Natural killer cell (primary cell): ENCODE results near the gene SND1. TPM values are rescaled to one million over a fixed set of nuclear protein-coding genes. Genes with fewer than 3 reads are reported as not detected.
"Not testable (repeated sequence)": the region's sequence is repeated elsewhere in the genome, so short reads cannot be mapped to it uniquely, and the experiment has no call there.

Experiments
- ATAC-seq, 3 donors: fragments of 150-1000 bp in 2 of 3; fragments of 200-7000 bp in 1 of 3; cut with Tn5 transposase; 1 replicate in 1 of 3; 2 replicates in 2 of 3; pipeline ENCODE4 v1.10.0; 2021; ENCODE audit warnings: mild to moderate bottlenecking in 2 of 3, moderate library complexity in 2 of 3
- DNase-seq, 2 donors: peaks; one replicate each; pipeline versions ENCODE4 v3.0.0 to v3.0.0-alpha.2; 2013 to 2021; ENCODE audit warnings: mixed read lengths in 1 of 2
- H3K27ac ChIP-seq: one replicate; pipeline ENCODE4 v1.5.1; 2013; ENCODE audit warnings: mild to moderate bottlenecking, low read length
- H3K27me3 ChIP-seq: one replicate; pipeline ENCODE4 v1.6.1; 2013; ENCODE audit warnings: low read length; ENCODE audit not compliant: control insufficient read depth, insufficient read depth
- H3K36me3 ChIP-seq: one replicate; pipeline ENCODE4 v1.6.1; 2013; ENCODE audit warnings: low read length; ENCODE audit not compliant: control insufficient read depth, insufficient read depth
- H3K4me1 ChIP-seq: one replicate; pipeline ENCODE4 v1.6.1; 2013; ENCODE audit warnings: low read length; ENCODE audit not compliant: control insufficient read depth, insufficient read depth
- H3K4me3 ChIP-seq: one replicate; pipeline ENCODE4 v1.5.1; 2013; ENCODE audit warnings: low read length
- H3K9me3 ChIP-seq: one replicate; pipeline ENCODE4 v1.6.1; 2013; ENCODE audit warnings: low read length; ENCODE audit not compliant: control insufficient read depth, insufficient read depth
- H3K27ac Mint-ChIP-seq, 2 donors: one replicate each; pipeline ENCODE4 v1.8.0; 2022; ENCODE audit warnings: mild to moderate bottlenecking in 2 of 2, mixed read lengths in 2 of 2, moderate library complexity in 1 of 2
- H3K27me3 Mint-ChIP-seq, 2 donors: one replicate each; pipeline ENCODE4 v1.8.0; 2022; ENCODE audit warnings: low read depth in 2 of 2, mixed read lengths in 2 of 2
- H3K36me3 Mint-ChIP-seq: one replicate; pipeline ENCODE4 v1.8.0; 2022; ENCODE audit warnings: mixed read lengths
- H3K4me1 Mint-ChIP-seq, 2 donors: one replicate each; pipeline ENCODE4 v1.8.0; 2022; ENCODE audit warnings: mixed read lengths in 2 of 2
- H3K4me3 Mint-ChIP-seq: one replicate; pipeline ENCODE4 v1.8.0; 2022; ENCODE audit warnings: mild to moderate bottlenecking, moderate library complexity, mixed read lengths
- H3K9me3 Mint-ChIP-seq, 2 donors: one replicate each; pipeline ENCODE4 v1.8.0; 2022; ENCODE audit warnings: mixed read lengths in 2 of 2
- CTCF ChIP-seq: fragments of 200-600 bp; IDR thresholded peaks from one replicate; pipeline ENCODE4 v1.8.0; 2022; ENCODE audit warnings: antibody characterized with exemption
- WGBS: methylation state at CpG from one replicate; pipeline ENCODE4 v1.1.7; 2013; ENCODE audit warnings: missing lambda C conversion rate; ENCODE audit not compliant: insufficient coverage; 5-methylcytosine and 5-hydroxymethylcytosine counted together
- intact Hi-C: fragments of 100-400 bp; cut with micrococcal nuclease; formaldehyde crosslinking; loops from one replicate; pipeline ENCODE4 v1.14.2; 2022
- total RNA-seq, 4 donors: library from RNA; stranded (reverse); fragments of 120-200 nt in 1 of 4; gene quantifications; one replicate each; pipeline versions ENCODE4 v1.2.3 to v1.2.4, GENCODE V29; 2013 to 2022

The SND1 gene
- total RNA-seq, 3 donors from 2014 or later (not counting 1 experiment from before 2014, with no cell fraction given): 149 to 188 (median 149) TPM

DNA sequence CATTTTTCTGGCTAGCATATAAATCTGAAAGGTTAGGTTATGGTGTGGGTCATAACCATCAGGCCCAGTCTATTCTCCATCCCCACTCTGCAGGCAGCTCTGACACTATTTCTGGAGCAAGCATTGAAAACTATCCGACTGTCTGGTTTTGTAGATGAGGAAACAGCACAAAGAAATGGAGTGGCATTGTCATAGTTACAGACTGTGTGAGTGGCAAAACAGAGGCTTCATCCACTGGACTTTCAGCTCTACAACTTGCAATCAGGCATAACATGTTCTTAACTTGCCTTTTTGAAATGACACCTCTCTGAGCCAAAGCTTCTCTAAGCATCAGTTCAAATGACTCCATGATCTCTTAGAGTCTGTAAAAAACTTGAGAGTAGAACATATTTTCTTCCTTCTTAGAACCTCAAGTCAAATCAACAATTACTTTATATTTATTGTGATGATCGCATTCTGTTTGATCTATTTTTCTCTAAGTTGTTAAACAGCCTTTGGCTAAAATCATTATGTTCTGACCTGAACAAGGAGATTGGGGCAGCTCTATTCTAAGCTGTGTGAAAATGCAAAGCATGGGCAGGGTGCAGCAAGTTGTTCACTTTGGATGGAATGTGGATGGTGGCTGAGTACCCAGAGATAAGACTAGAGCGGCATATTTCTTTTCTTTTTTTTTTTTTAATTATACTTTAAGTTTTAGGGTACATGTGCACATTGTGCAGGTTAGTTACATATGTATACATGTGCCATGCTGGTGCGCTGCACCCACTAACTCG, 310.8 kb downstream of the SND1 start:
- Mint-ChIP-seq H3K9me3 (no peaks in the 10 kb centered on the region), H3K27ac (no peak overlapping the region), H3K4me1 (peaks cover 0 to 13% of the 10 kb centered on the region in 2 donors), H3K4me3 (no peak overlapping the region), H3K27me3 (no peaks in the 10 kb centered on the region), H3K36me3 (no peaks in the 10 kb centered on the region)
- no peaks in the 10 kb centered on the region for H3K9me3 ChIP-seq
- DNase-seq (no peak), ATAC-seq (no peak)
- no peak for TF ChIP-seq CTCF
- H3K27ac ChIP-seq: no peak overlapping the region
- no peaks in the 10 kb centered on the region for H3K27me3 ChIP-seq
- no peak overlapping the region for H3K4me3 ChIP-seq
- intact Hi-C loops: no loop called here
- H3K36me3 ChIP-seq: no peaks in the 10 kb centered on the region
- H3K4me1 ChIP-seq: no peaks in the 10 kb centered on the region
- 100% methylated on average over 1 of the region's 5 CpGs for WGBS

DNA sequence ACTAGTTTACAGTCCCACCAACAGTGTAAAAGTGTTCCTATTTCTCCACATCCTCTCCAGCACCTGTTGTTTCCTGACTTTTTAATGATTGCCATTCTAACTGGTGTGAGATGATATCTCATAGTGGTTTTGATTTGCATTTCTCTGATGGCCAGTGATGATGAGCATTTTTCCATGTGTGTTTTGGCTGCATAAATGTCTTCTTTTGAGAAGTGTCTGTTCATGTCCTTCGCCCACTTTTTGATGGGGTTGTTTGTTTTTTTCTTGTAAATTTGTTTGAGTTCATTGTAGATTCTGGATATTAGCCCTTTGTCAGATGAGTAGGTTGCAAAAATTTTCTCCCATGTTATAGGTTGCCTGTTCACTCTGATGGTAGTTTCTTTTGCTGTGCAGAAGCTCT, 311.9 kb downstream of the SND1 start:
- H3K4me1 Mint-ChIP-seq: peaks cover 0 to 13% of the 10 kb centered on the region in 2 donors
- ATAC-seq, H3K27ac ChIP-seq, DNase-seq, H3K27me3 Mint-ChIP-seq, H3K4me1 ChIP-seq, H3K9me3 Mint-ChIP-seq, H3K27me3 ChIP-seq, H3K27ac Mint-ChIP-seq, H3K9me3 ChIP-seq, H3K4me3 Mint-ChIP-seq, H3K4me3 ChIP-seq, H3K36me3 ChIP-seq, H3K36me3 Mint-ChIP-seq, intact Hi-C loops: not testable (repeated sequence)
- WGBS: no CpG with 5 or more reads among the region's 1 CpG

GRCh38 chr7:127967281-127967680, 315.3 kb downstream of the SND1 start:
- 94% methylated on average over 2 of the region's 2 CpGs for WGBS
- H3K9me3 Mint-ChIP-seq: no peaks in the 10 kb centered on the region
- ATAC-seq: no peak

GRCh38 chr7:127968547-127968946, 316.6 kb downstream of the SND1 start:
- WGBS: 77% methylated on average over 2 of the region's 2 CpGs
- ATAC-seq (no peak), DNase-seq (no peak)
- TF ChIP-seq CTCF: no peak
- H3K4me3 Mint-ChIP-seq: no peak overlapping the region
- intact Hi-C loops: no loop called here
- H3K27ac ChIP-seq: no peak overlapping the region
- H3K4me1 Mint-ChIP-seq: peaks cover 0 to 10% of the 10 kb centered on the region in 2 donors
- H3K27me3 ChIP-seq: no peaks in the 10 kb centered on the region
- H3K36me3 ChIP-seq: no peaks in the 10 kb centered on the region
- no peaks in the 10 kb centered on the region for H3K4me1 ChIP-seq
- H3K4me3 ChIP-seq: no peak overlapping the region
- H3K36me3 Mint-ChIP-seq: no peaks in the 10 kb centered on the region
- no peaks in the 10 kb centered on the region for H3K9me3 ChIP-seq
- no peaks in the 10 kb centered on the region for H3K27me3 Mint-ChIP-seq
- no peak overlapping the region for H3K27ac Mint-ChIP-seq
- no peaks in the 10 kb centered on the region for H3K9me3 Mint-ChIP-seq

More at GRCh38 chr7:127967281-127967680, 315.3 kb downstream of the SND1 start:
- Mint-ChIP-seq H3K4me3 (no peak overlapping the region), H3K27ac (no peak overlapping the region), H3K4me1 (no peaks in the 10 kb centered on the region), H3K27me3 (no peaks in the 10 kb centered on the region), H3K36me3 (no peaks in the 10 kb centered on the region)
- Histone ChIP-seq H3K27me3 (no peaks in the 10 kb centered on the region), H3K4me1 (no peaks in the 10 kb centered on the region), H3K36me3 (no peaks in the 10 kb centered on the region), H3K4me3 (no peak overlapping the region), H3K9me3 (no peaks in the 10 kb centered on the region), H3K27ac (no peak overlapping the region)
- no peak for TF ChIP-seq CTCF
- intact Hi-C loops: no loop called here
- DNase-seq: no peak
